ENCODE results near the gene IRAK1. TPM values are rescaled to one million over a fixed set of nuclear protein-coding genes. Genes with fewer than 3 reads are reported as not detected.

IRAK1 gene
- total and polyA plus RNA-seq, 2 donors (not counting 3 experiments of a cell fraction or from before 2014, with no cell fraction given): 63.6 to 138 TPM

- H3K27ac ChIP-seq (ENCODE audit: insufficient read depth, low read depth, low read length): peak overlapping the region; percentile 90
- H3K27me3 ChIP-seq (ENCODE audit: control insufficient read depth in 2 of 2, insufficient read depth in 2 of 2, low read length in 2 of 2): no peaks in the 10 kb centered on the region
- H4K20me1 ChIP-seq (replicated peaks; ENCODE audit: control insufficient read depth, extremely low read depth, insufficient read depth, low read length): no peaks in the 10 kb centered on the region
- H3K4me1 ChIP-seq (ENCODE audit: control insufficient read depth, extremely low read depth, insufficient read depth, low read length): peaks cover 25% of the 10 kb centered on the region
- peaks cover 28% of the 10 kb centered on the region for H3K79me2 ChIP-seq (ENCODE audit: control insufficient read depth, insufficient read depth, low read length)
- H2AFZ ChIP-seq (ENCODE audit: low read depth, low read length): no peak overlapping the region
- H3K9me1 ChIP-seq (replicated peaks; ENCODE audit: control insufficient read depth, extremely low read depth, insufficient read depth, low read length): no peaks in the 10 kb centered on the region
- CTCF ChIA-PET: interaction anchor here (0.5 to 3.5 kb wide), 6 partner anchors 19 to 296 kb away, joined by 3 to 14 read pairs (median 4); no protein-coding TSS in a partner anchor
- peaks cover 0 to 15% of the 10 kb centered on the region in 2 experiments for H3K36me3 ChIP-seq (ENCODE audit: control insufficient read depth in 2 of 2, extremely low read depth in 1 of 2, insufficient read depth in 2 of 2, low read length in 2 of 2)
- intact Hi-C loops (cut with micrococcal nuclease): loop anchor here (2.0 kb wide), 1 partner anchor 76 kb away; the partner anchor contains the start of gene MECP2
- POLR2A ChIA-PET: no interaction called here
- no TSS peak for BruUV-seq (replicated peaks)
- FAIRE-seq: peak; percentile 33
- dilution Hi-C loops (cut with MboI; ENCODE audit: extremely low pct_ligation_motif_present, low sequenced_read_pairs): no loop called here
- H3K9me3 ChIP-seq (replicated peaks; ENCODE audit: control insufficient read depth, insufficient read depth, low read length): no peaks in the 10 kb centered on the region
- peak overlapping the region; percentile 64 for H3K4me2 ChIP-seq (ENCODE audit: insufficient read depth, low read length)
- H3K4me3 ChIP-seq (replicated peaks in 1 of 3; ENCODE audit: insufficient read depth in 1 of 3, low read depth in 1 of 3, low read length in 3 of 3): peak overlapping the region in 2 of 3 experiments; percentile 11 to 34
- H3K9ac ChIP-seq (replicated peaks; ENCODE audit: extremely low read depth, insufficient read depth, low read length): peak overlapping the region; percentile 67
- no peak for DNase-seq (ENCODE audit: low read depth, low spot score)
- no peak for TF ChIP-seq POLR2A (IDR thresholded peaks at IDR 0.05; ENCODE audit: low read depth, low read length)
- no peak for TF ChIP-seq EZH2 (IDR thresholded peaks at IDR 0.05; ENCODE audit: borderline replicate concordance, low read depth, low read length, severe bottlenecking)
- no peak for TF ChIP-seq CTCF (IDR thresholded peaks at IDR 0.05; ENCODE audit: extremely low read depth in 1 of 2, insufficient read depth in 1 of 2, low read depth in 1 of 2, low read length in 2 of 2)
- no peak for TF ChIP-seq MAX (IDR thresholded peaks at IDR 0.05; ENCODE audit: insufficient read depth, insufficient read length)
- TF ChIP-seq GATA2 (IDR thresholded peaks at IDR 0.05; ENCODE audit: insufficient read depth, insufficient read length, low read depth, low read length): no peak
- no peak for TF ChIP-seq MYC (IDR thresholded peaks at IDR 0.05; ENCODE audit: low read depth, low read length)
- TF ChIP-seq FOS (IDR thresholded peaks at IDR 0.05; ENCODE audit: borderline replicate concordance, insufficient read depth, low read length): no peak
- no peak for TF ChIP-seq POLR2AphosphoS5 (IDR thresholded peaks at IDR 0.05; ENCODE audit: insufficient read depth, low read depth, low read length)
- no peak for TF ChIP-seq JUN (IDR thresholded peaks at IDR 0.05; ENCODE audit: borderline replicate concordance, insufficient read depth, insufficient read length, low read depth)
Measured at GRCh38 chrX:154020536-154021115, 924 bp upstream of the IRAK1 start.

Measured in endothelial cell of umbilical vein (primary cell).